Transverse colon (tissue), 4 donors: Measurements from ENCODE around the gene LOC101059915.

Source experiments
- DNase-seq: peaks from one replicate; pipeline ENCODE4 v3.0.0-alpha.2; 2019
- H3K27ac ChIP-seq, 4 donors: fragments of 200-600 bp; sonication (generic); 2 replicates each; pipeline ENCODE4 v1.5.1; 2016 to 2018; ENCODE audit warnings: inconsistent platforms in 4 of 4
- H3K27me3 ChIP-seq: fragments of 200-600 bp; sonication (generic); 2 replicates; pipeline ENCODE4 v1.5.1; 2017; ENCODE audit warnings: inconsistent platforms
- H3K36me3 ChIP-seq, 4 donors: fragments of 200-600 bp; sonication (generic); 2 replicates each; pipeline ENCODE4 v1.5.1; 2017 to 2019; ENCODE audit warnings: inconsistent platforms in 4 of 4
- H3K4me1 ChIP-seq, 4 donors: fragments of 200-600 bp; sonication (generic); 2 replicates each; pipeline ENCODE4 v1.5.1; 2017 to 2020; ENCODE audit warnings: inconsistent platforms in 4 of 4
- H3K4me3 ChIP-seq, 4 donors: fragments of 200-600 bp; sonication (generic); 1 replicate in 1 of 4; 2 replicates in 3 of 4; pipeline versions ENCODE4 v1.5.1 to v1.6.1; 2017 to 2019; ENCODE audit warnings: inconsistent platforms in 4 of 4
- H3K9me3 ChIP-seq, 2 donors: fragments of 200-600 bp; sonication (generic); 2 replicates each; pipeline ENCODE4 v1.5.1; 2017 to 2019; ENCODE audit warnings: inconsistent platforms in 2 of 2
- EP300 ChIP-seq: sonication (generic); formaldehyde crosslinking; IDR thresholded peaks from one replicate; pipeline ENCODE4 v1.6.1; 2017; ENCODE audit warnings: antibody characterized with exemption, low read depth
- POLR2A ChIP-seq: fragments of 450-650 bp; IDR thresholded peaks from one replicate; pipeline ENCODE4 v1.6.1; 2016; ENCODE audit warnings: antibody characterized with exemption, mild to moderate bottlenecking, moderate library complexity
- POLR2AphosphoS5 ChIP-seq, 3 donors: sonication (generic); formaldehyde crosslinking; IDR thresholded peaks; one replicate each; pipeline ENCODE4 v1.6.1; 2016; ENCODE audit warnings: antibody characterized with exemption in 3 of 3
- WGBS, 2 donors: methylation state at CpG; one replicate each; pipeline ENCODE4 v1.1.5; 2018; ENCODE audit warnings: low coverage in 1 of 2; 5-methylcytosine and 5-hydroxymethylcytosine counted together
- in situ Hi-C, 4 donors: fragments of 200-750 bp; cut with MboI; loops; one replicate each; pipeline versions ENCODE4 v1.15.0 to v1.15.1; 2017; ENCODE audit warnings: low sequenced_read_pairs in 3 of 4, low pct_ligation_motif_present in 1 of 4, low pct_unique_long_range_greater_than_20kb in 1 of 4
- intact Hi-C: fragments of 100-400 bp; cut with DNase I; formaldehyde crosslinking; loops from one replicate; pipeline ENCODE4 v1.15.1; 2023; ENCODE audit warnings: low total_unique reads
- TF ChIP-seq, protein P1 (sequence below), 5 experiments: fragments of 200-600 bp in 3 of 5; fragments of 450-650 bp in 2 of 5; sonication (generic) in 3 of 5; IDR thresholded peaks; 1 replicate in 2 of 5; 2 replicates in 3 of 5; pipeline ENCODE4 v1.5.1; 2016 to 2017; ENCODE audit warnings: antibody characterized with exemption in 5 of 5, inconsistent platforms in 3 of 5, mild to moderate bottlenecking in 2 of 5, moderate library complexity in 1 of 5

Gene LOC101059915

GRCh38 chrX:71653344-71653743, 14.0 kb upstream of the LOC101059915 start:
- intact Hi-C loops = no loop called here
- TF ChIP-seq, protein P1, sequence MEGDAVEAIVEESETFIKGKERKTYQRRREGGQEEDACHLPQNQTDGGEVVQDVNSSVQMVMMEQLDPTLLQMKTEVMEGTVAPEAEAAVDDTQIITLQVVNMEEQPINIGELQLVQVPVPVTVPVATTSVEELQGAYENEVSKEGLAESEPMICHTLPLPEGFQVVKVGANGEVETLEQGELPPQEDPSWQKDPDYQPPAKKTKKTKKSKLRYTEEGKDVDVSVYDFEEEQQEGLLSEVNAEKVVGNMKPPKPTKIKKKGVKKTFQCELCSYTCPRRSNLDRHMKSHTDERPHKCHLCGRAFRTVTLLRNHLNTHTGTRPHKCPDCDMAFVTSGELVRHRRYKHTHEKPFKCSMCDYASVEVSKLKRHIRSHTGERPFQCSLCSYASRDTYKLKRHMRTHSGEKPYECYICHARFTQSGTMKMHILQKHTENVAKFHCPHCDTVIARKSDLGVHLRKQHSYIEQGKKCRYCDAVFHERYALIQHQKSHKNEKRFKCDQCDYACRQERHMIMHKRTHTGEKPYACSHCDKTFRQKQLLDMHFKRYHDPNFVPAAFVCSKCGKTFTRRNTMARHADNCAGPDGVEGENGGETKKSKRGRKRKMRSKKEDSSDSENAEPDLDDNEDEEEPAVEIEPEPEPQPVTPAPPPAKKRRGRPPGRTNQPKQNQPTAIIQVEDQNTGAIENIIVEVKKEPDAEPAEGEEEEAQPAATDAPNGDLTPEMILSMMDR (IDR thresholded peaks at IDR 0.05) = no peak
- TF ChIP-seq EP300 (no peak), POLR2AphosphoS5 (IDR thresholded peaks at IDR 0.05) (no peak), POLR2A (no peak)
- H3K36me3 ChIP-seq = no peaks in the 10 kb centered on the region
- no peak overlapping the region for H3K4me3 ChIP-seq
- no peaks in the 10 kb centered on the region for H3K9me3 ChIP-seq
- in situ Hi-C loops = no loop called here
- H3K27me3 ChIP-seq = no peaks in the 10 kb centered on the region
- H3K4me1 ChIP-seq = no peaks in the 10 kb centered on the region
- DNase-seq = no peak
- no peak overlapping the region for H3K27ac ChIP-seq
- WGBS, 2 donors = 88% methylated on average over 2 of the region's 2 CpGs; no CpG with 5 or more reads in 1 of the 2 donors

DNA sequence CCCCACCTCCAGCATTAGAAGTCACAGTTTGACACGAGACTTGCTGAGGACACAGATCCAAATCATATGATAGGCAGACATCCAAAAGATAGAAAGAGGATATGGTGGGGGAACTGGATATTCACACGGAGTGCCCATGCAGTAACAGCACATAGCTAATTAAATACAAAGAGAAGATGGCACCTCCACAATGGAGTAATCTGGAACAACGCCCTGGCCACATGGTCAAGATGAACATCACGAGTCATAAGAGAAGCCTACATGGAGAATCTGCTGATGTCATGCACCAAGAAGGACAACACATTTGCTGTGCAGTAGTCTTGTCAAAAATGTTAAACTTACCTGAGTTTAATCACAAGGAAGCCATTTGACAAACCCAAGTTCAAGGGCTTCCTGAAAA, 10.1 kb upstream of the LOC101059915 start:
- 69% methylated on average over 4 of the region's 4 CpGs; no CpG with 5 or more reads in 1 of the 2 donors for WGBS, 2 donors
- Histone ChIP-seq H3K27me3 (no peaks in the 10 kb centered on the region), H3K9me3 (no peaks in the 10 kb centered on the region), H3K36me3 (no peaks in the 10 kb centered on the region), H3K27ac (no peak overlapping the region), H3K4me3 (no peak overlapping the region), H3K4me1 (no peaks in the 10 kb centered on the region)
- intact Hi-C loops (no loop called here), in situ Hi-C loops (no loop called here)
- no peak for TF ChIP-seq POLR2A
- TF ChIP-seq, protein P1 (IDR thresholded peaks at IDR 0.05) = no peak
- TF ChIP-seq POLR2AphosphoS5 (IDR thresholded peaks at IDR 0.05) = no peak
- TF ChIP-seq EP300 = no peak
- DNase-seq = no peak

DNA sequence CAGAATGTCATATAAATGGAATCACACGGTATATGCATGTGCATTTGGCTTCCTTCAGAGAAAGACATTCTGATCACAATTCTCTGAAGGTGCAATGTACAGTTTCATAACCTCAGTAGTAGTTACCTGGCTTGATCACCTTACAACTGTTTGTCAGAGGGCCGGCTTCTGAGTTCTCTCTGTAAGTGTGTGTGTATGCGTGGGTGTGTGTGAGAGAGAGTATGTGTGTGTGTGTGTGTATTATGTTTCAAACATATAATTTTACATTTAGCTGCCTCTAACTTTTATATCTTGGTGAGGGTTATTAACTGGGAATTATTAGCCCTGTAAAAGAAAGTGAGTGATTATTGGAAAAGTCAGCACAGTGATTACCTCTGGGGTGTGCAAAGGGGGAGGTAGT, 8.0 kb upstream of the LOC101059915 start:
- H3K27me3 ChIP-seq = no peaks in the 10 kb centered on the region
- TF ChIP-seq, protein P1 (IDR thresholded peaks at IDR 0.05) = no peak
- 49% methylated on average over 3 of the region's 3 CpGs; no CpG with 5 or more reads in 1 of the 2 donors for WGBS, 2 donors
- intact Hi-C loops = no loop called here
- in situ Hi-C loops = no loop called here
- H3K27ac ChIP-seq = no peak overlapping the region
- DNase-seq = no peak
- no peaks in the 10 kb centered on the region for H3K9me3 ChIP-seq
- H3K4me1 ChIP-seq = no peaks in the 10 kb centered on the region
- no peak overlapping the region for H3K4me3 ChIP-seq
- H3K36me3 ChIP-seq = no peaks in the 10 kb centered on the region

DNA sequence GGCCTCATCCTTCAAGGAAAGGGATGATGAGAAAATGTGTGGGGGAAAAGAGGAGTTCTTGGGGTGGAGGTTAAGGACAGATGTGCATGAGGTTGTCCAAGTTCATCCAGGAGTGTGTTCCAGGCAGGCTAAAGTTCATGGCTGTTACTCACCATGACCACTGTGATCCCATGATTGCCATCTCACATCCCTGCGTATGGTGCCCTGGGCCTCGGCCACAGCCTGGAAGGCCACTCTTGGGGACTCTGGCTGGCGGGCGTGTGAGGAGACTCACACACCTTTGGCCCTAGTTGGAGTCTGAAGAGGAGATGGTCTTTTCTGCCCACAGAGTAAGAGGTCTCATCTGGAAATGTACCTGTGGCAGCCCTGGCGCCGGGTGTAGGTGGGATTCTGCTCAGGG, 7.4 kb upstream of the LOC101059915 start:
- H3K4me1 ChIP-seq = no peaks in the 10 kb centered on the region
- no peak for DNase-seq
- H3K36me3 ChIP-seq = no peaks in the 10 kb centered on the region
- H3K9me3 ChIP-seq = no peaks in the 10 kb centered on the region
- WGBS, 2 donors = 94% methylated on average over 6 of the region's 6 CpGs; no CpG with 5 or more reads in 1 of the 2 donors
- in situ Hi-C loops (no loop called here), intact Hi-C loops (no loop called here)
- H3K27me3 ChIP-seq = no peaks in the 10 kb centered on the region
- TF ChIP-seq, protein P1 (IDR thresholded peaks at IDR 0.05) = no peak
- TF ChIP-seq POLR2AphosphoS5 (IDR thresholded peaks at IDR 0.05) (no peak), EP300 (no peak), POLR2A (no peak)
- H3K4me3 ChIP-seq = no peak overlapping the region
- H3K27ac ChIP-seq = no peak overlapping the region
